ENCODE data around the gene NGEF.

- TF ChIP-seq, protein P1, sequence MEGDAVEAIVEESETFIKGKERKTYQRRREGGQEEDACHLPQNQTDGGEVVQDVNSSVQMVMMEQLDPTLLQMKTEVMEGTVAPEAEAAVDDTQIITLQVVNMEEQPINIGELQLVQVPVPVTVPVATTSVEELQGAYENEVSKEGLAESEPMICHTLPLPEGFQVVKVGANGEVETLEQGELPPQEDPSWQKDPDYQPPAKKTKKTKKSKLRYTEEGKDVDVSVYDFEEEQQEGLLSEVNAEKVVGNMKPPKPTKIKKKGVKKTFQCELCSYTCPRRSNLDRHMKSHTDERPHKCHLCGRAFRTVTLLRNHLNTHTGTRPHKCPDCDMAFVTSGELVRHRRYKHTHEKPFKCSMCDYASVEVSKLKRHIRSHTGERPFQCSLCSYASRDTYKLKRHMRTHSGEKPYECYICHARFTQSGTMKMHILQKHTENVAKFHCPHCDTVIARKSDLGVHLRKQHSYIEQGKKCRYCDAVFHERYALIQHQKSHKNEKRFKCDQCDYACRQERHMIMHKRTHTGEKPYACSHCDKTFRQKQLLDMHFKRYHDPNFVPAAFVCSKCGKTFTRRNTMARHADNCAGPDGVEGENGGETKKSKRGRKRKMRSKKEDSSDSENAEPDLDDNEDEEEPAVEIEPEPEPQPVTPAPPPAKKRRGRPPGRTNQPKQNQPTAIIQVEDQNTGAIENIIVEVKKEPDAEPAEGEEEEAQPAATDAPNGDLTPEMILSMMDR (IDR thresholded peaks at IDR 0.05): no peak
- no peak for TF ChIP-seq POLR2A (IDR thresholded peaks at IDR 0.05)
- TF ChIP-seq EP300 (IDR thresholded peaks at IDR 0.05; ENCODE audit: low read depth): no peak
- TF ChIP-seq POLR2AphosphoS5 (IDR thresholded peaks at IDR 0.05): no peak
Observed at GRCh38 chr2:232924433-232924832, 88.6 kb downstream of the NGEF start.

Data from transverse colon (tissue), 4 donors.